K562 (cell line): ENCODE measurements around the gene XYLB. TPM values are rescaled to one million over a fixed set of nuclear protein-coding genes. Genes with fewer than 3 reads are reported as not detected.

Source experiments
- ATAC-seq: fragments of 200-7000 bp; cut with Tn5 transposase; 3 replicates; pipeline ENCODE4 v1.9.1; 2020; ENCODE audit warnings: moderate library complexity
- BruUV-seq: library from RNA; stranded (reverse); fragments of 400-500 nt; replicated peaks from 2 replicates; lab custom pipeline; 2021; lab: Mats Ljungman, UMichigan
- CTCF ChIA-PET: fragments of 300-600 bp; formaldehyde crosslinking; extraction: SDS; loops from one replicate; lab custom pipeline; 2021; ENCODE audit warnings: low intra/inter-chr PET ratio; lab: Yijun Ruan, JAX
- POLR2A ChIA-PET: fragments of 300-600, 350-650 bp; sonication (Branson Sonifier 250); formaldehyde crosslinking; extraction: SDS; loops from one replicate; lab custom pipeline; 2021; ENCODE audit warnings: antibody characterized with exemption, inconsistent platforms; lab: Yijun Ruan, JAX
- DNase-seq, 4 experiments: peaks; one replicate each; pipeline versions ENCODE4 v3.0.0 to v3.0.0-alpha.2; 2011 to 2018; ENCODE audit warnings: low spot score in 3 of 4, mixed read lengths in 3 of 4; ENCODE audit errors: extremely low read depth in 1 of 4
- FAIRE-seq: peaks from 2 replicates; lab custom pipeline; 2011; peaks lifted over from hg19 to GRCh38; lab: Jason Lieb, UNC
- H2AFZ ChIP-seq: 2 replicates; pipeline ENCODE4 v1.6.0; 2011; ENCODE audit warnings: low read depth, low read length, control low read depth, inconsistent platforms
- H3K27ac ChIP-seq: fragments of 200-600 bp; 3 replicates; pipeline ENCODE4 v1.8.0; 2011; ENCODE audit warnings: low read depth, mild to moderate bottlenecking, control low read depth, inconsistent platforms, low read length, moderate library complexity, mixed read lengths; ENCODE audit errors: extremely low read depth
- H3K27me3 ChIP-seq, 2 experiments: fragments of 300-600 bp in 1 of 2; 2 replicates in 1 of 2; 3 replicates in 1 of 2; pipeline versions ENCODE4 v1.6.0 to v1.8.0; 2011; ENCODE audit warnings: inconsistent platforms in 2 of 2, low read length in 2 of 2, mild to moderate bottlenecking in 1 of 2, mixed read lengths in 1 of 2, moderate library complexity in 1 of 2; ENCODE audit not compliant: control insufficient read depth in 2 of 2, insufficient read depth in 2 of 2
- H3K36me3 ChIP-seq: fragments of 300-600 bp; 3 replicates; pipeline ENCODE4 v1.8.0; 2011; ENCODE audit warnings: mild to moderate bottlenecking, low read length, inconsistent platforms; ENCODE audit not compliant: control insufficient read depth, insufficient read depth
- H3K4me1 ChIP-seq, 2 experiments: fragments of 200-600 bp in 1 of 2; replicated peaks in 1 of 2; 2 replicates in 1 of 2; 3 replicates in 1 of 2; pipeline versions ENCODE4 v1.5.1 to v1.8.0; 2011; ENCODE audit warnings: inconsistent platforms in 2 of 2, low read length in 2 of 2, mild to moderate bottlenecking in 1 of 2, mixed read lengths in 1 of 2, moderate library complexity in 1 of 2; ENCODE audit not compliant: control insufficient read depth in 2 of 2, insufficient read depth in 2 of 2
- H3K4me2 ChIP-seq: 2 replicates; pipeline ENCODE4 v1.6.1; 2011; ENCODE audit warnings: low read length, control low read depth, inconsistent platforms, mixed read lengths; ENCODE audit not compliant: insufficient read depth
- H3K4me3 ChIP-seq: fragments of 200-600 bp; sonication (generic), shearing (Covaris generic); 2 replicates; pipeline ENCODE4 v1.5.1; 2016; ENCODE audit warnings: control low read depth, inconsistent platforms
- H3K79me2 ChIP-seq: fragments of 200-600 bp; 3 replicates; pipeline ENCODE4 v1.8.0; 2011; ENCODE audit warnings: low read length, inconsistent platforms; ENCODE audit not compliant: control insufficient read depth, insufficient read depth
- H3K9ac ChIP-seq, 2 experiments: 2 replicates each; pipeline versions ENCODE4 v1.6.0 to v1.6.1; 2011; ENCODE audit warnings: low read depth in 2 of 2, low read length in 2 of 2, control low read depth in 1 of 2, inconsistent platforms in 1 of 2, mild to moderate bottlenecking in 1 of 2, mixed read lengths in 1 of 2; ENCODE audit not compliant: insufficient read depth in 1 of 2
- H3K9me1 ChIP-seq: one replicate; pipeline ENCODE4 v1.6.0; 2011; ENCODE audit warnings: inconsistent platforms, mild to moderate bottlenecking, low read length, moderate library complexity; ENCODE audit not compliant: control insufficient read depth, insufficient read depth
- H3K9me3 ChIP-seq: replicated peaks from 2 replicates; pipeline ENCODE4 v1.5.1; 2011; ENCODE audit warnings: low read depth, low read length, inconsistent platforms; ENCODE audit not compliant: control insufficient read depth, insufficient read depth
- H4K20me1 ChIP-seq: replicated peaks from 2 replicates; pipeline ENCODE4 v1.6.1; 2011; ENCODE audit warnings: low read length, inconsistent platforms, mixed read lengths; ENCODE audit not compliant: control insufficient read depth, insufficient read depth
- FUS ChIP-seq: fragments of 200-400 bp; formaldehyde crosslinking; optimal IDR thresholded peaks from 2 replicates; pipeline ENCODE3; 2017; ENCODE audit warnings: low read depth, low read length
- HDAC8 ChIP-seq: fragments of 450-650 bp; IDR thresholded peaks from 2 replicates; pipeline ENCODE4 v1.6.1; 2016; ENCODE audit warnings: mild to moderate bottlenecking, missing genetic modification characterization, moderate library complexity, missing compliant biosample characterization
- MCM2 ChIP-seq: fragments of 450-650 bp; IDR thresholded peaks from 2 replicates; pipeline ENCODE4 v1.6.1; 2017; ENCODE audit warnings: low read depth, mild to moderate bottlenecking
- MGA ChIP-seq: fragments of 450-650 bp; IDR thresholded peaks from 2 replicates; pipeline ENCODE4 v1.6.1; 2016; ENCODE audit warnings: mild to moderate bottlenecking, moderate library complexity
- PCBP2 ChIP-seq: fragments of 200-400 bp; formaldehyde crosslinking; IDR thresholded peaks from 2 replicates; pipeline ENCODE4 v1.6.1; 2018; ENCODE audit warnings: low read length, low read depth, mild to moderate bottlenecking, moderate library complexity; ENCODE audit not compliant: poor library complexity, severe bottlenecking
- THAP7 ChIP-seq: fragments of 250-450 bp; sonication (Bioruptor Pico); IDR thresholded peaks from 2 replicates; pipeline ENCODE4 v1.5.0; 2021
- WGBS: fragments of 100-300 bp; shearing (Covaris generic); methylation state at CpG from one replicate; pipeline ENCODE4 v1.1.6; 2016; ENCODE audit warnings: low coverage, mixed read lengths; ENCODE audit not compliant: insufficient coverage; ENCODE audit errors: missing lambda C conversion rate; 5-methylcytosine and 5-hydroxymethylcytosine counted together
- in situ Hi-C: fragments of 300-500 bp; cut with MboI; formaldehyde crosslinking; loops from 4 replicates; pipeline ENCODE4 v1.15.0; 2018; ENCODE audit warnings: inconsistent platforms, mixed read lengths
- intact Hi-C: fragments of 100-400 bp; cut with micrococcal nuclease; formaldehyde crosslinking; loops from 2 replicates; pipeline ENCODE4 v1.14.2; 2022
- polyA plus RNA-seq, 8 experiments: library from polyadenylated mRNA; depleted of rRNA in 4 of 8; stranded (reverse) in 5 of 8; unstranded in 3 of 8; fragments of >200 nt; fragmentation: Nextera tagmentation in 2 of 8; fragmentation: Illumina TruSeq in 1 of 8; extraction: Ambion mirVana in 2 of 8; extraction: Trizol in 1 of 8; gene quantifications; 2 replicates each; pipeline versions ENCODE4 v1.2.1 to v1.2.3, GENCODE V29; 2011 to 2014; ENCODE audit warnings: inconsistent platforms in 1 of 8, missing spikeins in 1 of 8
- total RNA-seq, 7 experiments: library from RNA; depleted of rRNA in 6 of 7; stranded (reverse); fragments of >200 nt in 6 of 7; fragmentation: Illumina TruSeq in 2 of 7; extraction: Trizol in 2 of 7; gene quantifications; 2 replicates each; pipeline versions ENCODE4 v1.2.1 to v1.2.3, GENCODE V29; 2011 to 2021; ENCODE audit warnings: low replicate concordance in 1 of 7
- TF ChIP-seq, protein P1 (sequence below): fragments of 250-450 bp; sonication (Bioruptor Pico); IDR thresholded peaks from 2 replicates; pipeline ENCODE4 v1.4.0; 2020; ENCODE audit warnings: mild to moderate bottlenecking, moderate library complexity, borderline replicate concordance

Gene XYLB
- total and polyA plus RNA-seq, 9 of the 15 experiments (the other 6 are each of a cell fraction or from before 2014, with no cell fraction given), result 4.0 to 20.2 (median 13.2) TPM

DNA sequence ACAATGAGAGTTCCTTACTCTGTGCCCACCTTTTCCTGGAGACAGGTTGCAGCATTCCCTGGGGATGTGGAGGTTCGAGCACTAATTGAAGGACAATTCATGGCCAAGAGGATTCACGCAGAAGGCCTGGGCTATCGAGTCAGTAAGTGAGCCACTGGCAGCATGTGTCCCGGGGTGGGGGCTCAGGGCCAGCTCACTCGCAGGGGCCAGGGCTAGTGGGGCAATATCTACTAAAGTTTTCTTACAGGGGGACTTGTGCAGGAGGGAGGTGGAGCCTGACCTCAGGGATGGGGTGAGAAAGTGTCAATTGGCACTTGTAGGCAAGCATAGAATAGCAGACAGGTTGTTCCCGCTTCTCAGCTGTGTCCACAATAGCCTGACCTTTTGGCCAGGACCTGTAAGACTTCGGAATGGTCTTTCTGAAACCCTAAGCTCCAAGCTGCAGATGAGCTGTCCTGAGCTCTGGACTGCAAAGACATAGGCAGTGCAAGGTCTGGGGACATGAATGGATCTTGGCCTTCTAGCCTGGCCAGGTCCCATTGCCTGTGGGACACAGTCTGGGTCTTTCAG, 32.7 kb downstream of the XYLB start:
- no peak for ATAC-seq
- H3K9me1 ChIP-seq, result no peaks in the 10 kb centered on the region
- no peak overlapping the region for H3K4me2 ChIP-seq
- no peak for DNase-seq
- no peaks in the 10 kb centered on the region for H4K20me1 ChIP-seq
- H3K4me3 ChIP-seq, result no peak overlapping the region
- H3K27ac ChIP-seq, result no peak overlapping the region
- POLR2A ChIA-PET, result interaction anchor here (0.6 to 1.8 kb wide), 4 partner anchors 11 to 411 kb away, joined by 3 to 5 read pairs (median 3); no protein-coding TSS in a partner anchor
- no peaks in the 10 kb centered on the region for H3K9me3 ChIP-seq
- 86% methylated on average over 7 of the region's 7 CpGs for WGBS
- in situ Hi-C loops, result no loop called here
- no peaks in the 10 kb centered on the region for H3K27me3 ChIP-seq
- no peaks in the 10 kb centered on the region for H3K79me2 ChIP-seq
- no peak overlapping the region for H3K9ac ChIP-seq
- H2AFZ ChIP-seq, result no peak overlapping the region
- FAIRE-seq, result no peak
- BruUV-seq, result no TSS peak
- H3K4me1 ChIP-seq, result peaks cover 0 to 1% of the 10 kb centered on the region in 2 experiments; a peak in 1 of 5 replicates
- CTCF ChIA-PET, result no interaction called here
- intact Hi-C loops, result no loop called here
- H3K36me3 ChIP-seq, result peaks cover 88% of the 10 kb centered on the region
- TF ChIP-seq FUS, result no peak
- no peak for TF ChIP-seq PCBP2
- no peak for TF ChIP-seq MGA
- no peak for TF ChIP-seq MCM2
- TF ChIP-seq, protein P1, sequence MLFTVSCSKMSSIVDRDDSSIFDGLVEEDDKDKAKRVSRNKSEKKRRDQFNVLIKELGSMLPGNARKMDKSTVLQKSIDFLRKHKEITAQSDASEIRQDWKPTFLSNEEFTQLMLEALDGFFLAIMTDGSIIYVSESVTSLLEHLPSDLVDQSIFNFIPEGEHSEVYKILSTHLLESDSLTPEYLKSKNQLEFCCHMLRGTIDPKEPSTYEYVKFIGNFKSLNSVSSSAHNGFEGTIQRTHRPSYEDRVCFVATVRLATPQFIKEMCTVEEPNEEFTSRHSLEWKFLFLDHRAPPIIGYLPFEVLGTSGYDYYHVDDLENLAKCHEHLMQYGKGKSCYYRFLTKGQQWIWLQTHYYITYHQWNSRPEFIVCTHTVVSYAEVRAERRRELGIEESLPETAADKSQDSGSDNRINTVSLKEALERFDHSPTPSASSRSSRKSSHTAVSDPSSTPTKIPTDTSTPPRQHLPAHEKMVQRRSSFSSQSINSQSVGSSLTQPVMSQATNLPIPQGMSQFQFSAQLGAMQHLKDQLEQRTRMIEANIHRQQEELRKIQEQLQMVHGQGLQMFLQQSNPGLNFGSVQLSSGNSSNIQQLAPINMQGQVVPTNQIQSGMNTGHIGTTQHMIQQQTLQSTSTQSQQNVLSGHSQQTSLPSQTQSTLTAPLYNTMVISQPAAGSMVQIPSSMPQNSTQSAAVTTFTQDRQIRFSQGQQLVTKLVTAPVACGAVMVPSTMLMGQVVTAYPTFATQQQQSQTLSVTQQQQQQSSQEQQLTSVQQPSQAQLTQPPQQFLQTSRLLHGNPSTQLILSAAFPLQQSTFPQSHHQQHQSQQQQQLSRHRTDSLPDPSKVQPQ (CRISPR knock-in tag), result no peak
- no peak for TF ChIP-seq HDAC8 (tag)
- TF ChIP-seq THAP7 (CRISPR knock-in tag), result no peak
